IMR-90 (cell line): ENCODE measurements around the gene TOR2A. TPM values are rescaled to one million over a fixed set of nuclear protein-coding genes. Genes with fewer than 3 reads are reported as not detected.

Source experiments
- ATAC-seq: fragments of 200-7000 bp; cut with Tn5 transposase; 2 replicates; pipeline ENCODE4 v1.9.1; 2020; ENCODE audit warnings: low read depth, mild to moderate bottlenecking, moderate library complexity
- BruUV-seq: library from RNA; stranded (reverse); fragments of 400-500 nt; replicated peaks from 2 replicates; lab custom pipeline; 2021; lab: Mats Ljungman, UMichigan
- CTCF ChIA-PET: fragments of 300-600 bp; formaldehyde crosslinking; extraction: SDS; loops from one replicate; lab custom pipeline; 2021; ENCODE audit warnings: antibody characterized with exemption; lab: Yijun Ruan, JAX
- POLR2A ChIA-PET: fragments of 300-600 bp; sonication (Branson Sonifier 250); formaldehyde crosslinking; loops from one replicate; lab custom pipeline; 2022; ENCODE audit warnings: antibody characterized with exemption; ENCODE audit not compliant: unreplicated experiment; lab: Charles Lee
- DNase-seq: peaks from one replicate; pipeline ENCODE4 v3.0.0; 2013
- H2AFZ ChIP-seq: replicated peaks from 2 replicates; pipeline ENCODE3; 2013; ENCODE audit warnings: low read length, mild to moderate bottlenecking; ENCODE audit not compliant: poor library complexity
- H2AK5ac ChIP-seq: 2 replicates; pipeline ENCODE4 v1.6.1; 2013; ENCODE audit warnings: low read depth, low read length, inconsistent platforms
- H2AK9ac ChIP-seq: replicated peaks from 2 replicates; pipeline ENCODE3; 2013; ENCODE audit warnings: mild to moderate bottlenecking, low read depth, low read length, moderate library complexity; ENCODE audit not compliant: poor library complexity
- H2BK120ac ChIP-seq: 2 replicates; pipeline ENCODE4 v1.6.1; 2013; ENCODE audit warnings: low read depth, low read length, inconsistent platforms
- H2BK15ac ChIP-seq: 3 replicates; pipeline ENCODE4 v1.6.1; 2013; ENCODE audit warnings: low read depth, low read length, inconsistent platforms
- H2BK20ac ChIP-seq: 2 replicates; pipeline ENCODE4 v1.6.1; 2013; ENCODE audit warnings: low read depth, mild to moderate bottlenecking, inconsistent platforms, low read length, moderate library complexity
- H2BK5ac ChIP-seq: 2 replicates; pipeline ENCODE4 v1.6.1; 2013; ENCODE audit warnings: mild to moderate bottlenecking, low read depth, low read length, inconsistent platforms; ENCODE audit not compliant: poor library complexity, severe bottlenecking
- H3K14ac ChIP-seq: replicated peaks from 2 replicates; pipeline ENCODE4 v1.6.1; 2013; ENCODE audit warnings: low read depth, low read length, inconsistent platforms
- H3K18ac ChIP-seq: 2 replicates; pipeline ENCODE4 v1.6.1; 2013; ENCODE audit warnings: low read depth, low read length, control low read depth
- H3K23ac ChIP-seq: 2 replicates; pipeline ENCODE4 v1.6.1; 2013; ENCODE audit warnings: low read depth, low read length, inconsistent platforms
- H3K27ac ChIP-seq: 2 replicates; pipeline ENCODE4 v1.5.1; 2013; ENCODE audit warnings: mild to moderate bottlenecking, control low read depth, low read length; ENCODE audit not compliant: insufficient read depth
- H3K27me3 ChIP-seq: 2 replicates; pipeline ENCODE4 v1.6.1; 2013; ENCODE audit warnings: low read length; ENCODE audit not compliant: control insufficient read depth, insufficient read depth
- H3K36me3 ChIP-seq: 2 replicates; pipeline ENCODE4 v1.6.1; 2013; ENCODE audit warnings: low read length, mixed read lengths; ENCODE audit not compliant: control insufficient read depth, insufficient read depth
- H3K4ac ChIP-seq: 2 replicates; pipeline ENCODE4 v1.6.1; 2013; ENCODE audit warnings: low read depth, low read length, inconsistent platforms
- H3K4me1 ChIP-seq: 2 replicates; pipeline ENCODE4 v1.6.1; 2013; ENCODE audit warnings: low read length, mixed read lengths; ENCODE audit not compliant: control insufficient read depth, insufficient read depth
- H3K4me2 ChIP-seq: 2 replicates; pipeline ENCODE4 v1.6.1; 2013; ENCODE audit warnings: low read depth, mild to moderate bottlenecking, control low read depth, low read length, moderate library complexity
- H3K4me3 ChIP-seq: 2 replicates; pipeline ENCODE4 v1.5.1; 2013; ENCODE audit warnings: low read depth, mild to moderate bottlenecking, control low read depth, low read length, moderate library complexity; ENCODE audit not compliant: insufficient read depth
- H3K56ac ChIP-seq: 2 replicates; pipeline ENCODE4 v1.6.1; 2013; ENCODE audit warnings: low read length, inconsistent platforms; ENCODE audit not compliant: insufficient read depth; ENCODE audit errors: extremely low read depth
- H3K79me1 ChIP-seq, 2 experiments: 2 replicates each; pipeline ENCODE4 v1.6.1; 2013; ENCODE audit warnings: low read length in 2 of 2, inconsistent platforms in 1 of 2, low read depth in 1 of 2
- H3K9ac ChIP-seq: 2 replicates; pipeline ENCODE4 v1.6.1; 2013; ENCODE audit warnings: low read depth, low read length, control low read depth
- H3K9me1 ChIP-seq: 2 replicates; pipeline ENCODE4 v1.6.1; 2013; ENCODE audit warnings: low read length, inconsistent platforms; ENCODE audit not compliant: insufficient read depth
- H3K9me3 ChIP-seq: 2 replicates; pipeline ENCODE4 v1.6.1; 2013; ENCODE audit warnings: low read length; ENCODE audit not compliant: control insufficient read depth, insufficient read depth
- H4K20me1 ChIP-seq: 2 replicates; pipeline ENCODE4 v1.6.1; 2013; ENCODE audit warnings: low read length, inconsistent platforms; ENCODE audit not compliant: insufficient read depth
- H4K5ac ChIP-seq: 2 replicates; pipeline ENCODE4 v1.6.1; 2013; ENCODE audit warnings: mild to moderate bottlenecking, low read depth, low read length, control low read depth
- H4K8ac ChIP-seq, 2 experiments: 2 replicates each; pipeline ENCODE4 v1.6.1; 2013; ENCODE audit warnings: low read depth in 2 of 2, low read length in 2 of 2, control low read depth in 1 of 2, inconsistent platforms in 1 of 2
- H4K91ac ChIP-seq: 2 replicates; pipeline ENCODE4 v1.6.1; 2013; ENCODE audit warnings: low read depth, low read length, inconsistent platforms; ENCODE audit not compliant: insufficient read depth
- BHLHE40 ChIP-seq: fragments of 150-350 bp; IDR thresholded peaks from 2 replicates; pipeline ENCODE4 v1.6.1; 2016; ENCODE audit warnings: mild to moderate bottlenecking, low read depth, low read length
- CEBPB ChIP-seq: IDR thresholded peaks from 2 replicates; pipeline ENCODE4 v1.6.1; 2012; ENCODE audit warnings: low read depth, low read length, improper control_type of control experiment
- CHD1 ChIP-seq: IDR thresholded peaks from 2 replicates; pipeline ENCODE4 v1.6.1; 2012; ENCODE audit warnings: low read depth, low read length, improper control_type of control experiment
- CTCF ChIP-seq: conservative IDR thresholded peaks from 2 replicates; pipeline ENCODE4 v1.5.1; 2012; ENCODE audit warnings: mild to moderate bottlenecking, low read depth, low read length, improper control_type of control experiment
- ELK1 ChIP-seq: fragments of 150-350 bp; IDR thresholded peaks from 2 replicates; pipeline ENCODE4 v1.6.1; 2016; ENCODE audit warnings: low read depth, mild to moderate bottlenecking, low read length, moderate library complexity, borderline replicate concordance
- FOS ChIP-seq: fragments of 150-350 bp; IDR thresholded peaks from 2 replicates; pipeline ENCODE4 v1.6.1; 2016; ENCODE audit warnings: low read depth, low read length
- MAFK ChIP-seq: IDR thresholded peaks from 2 replicates; pipeline ENCODE4 v1.6.1; 2012; ENCODE audit warnings: low read depth, low read length, improper control_type of control experiment
- MAZ ChIP-seq: IDR thresholded peaks from 2 replicates; pipeline ENCODE4 v1.6.1; 2012; ENCODE audit warnings: low read depth, mild to moderate bottlenecking, low read length, improper control_type of control experiment, moderate library complexity, borderline replicate concordance
- MXI1 ChIP-seq: IDR thresholded peaks from 2 replicates; pipeline ENCODE4 v1.6.1; 2012; ENCODE audit warnings: low read depth, mild to moderate bottlenecking, low read length, moderate library complexity, borderline replicate concordance
- NFE2L2 ChIP-seq: fragments of 150-350 bp; IDR thresholded peaks from 2 replicates; pipeline ENCODE4 v1.6.1; 2016; ENCODE audit warnings: low read depth, mild to moderate bottlenecking, low read length
- POLR2A ChIP-seq: IDR thresholded peaks from 2 replicates; pipeline ENCODE4 v1.6.1; 2012; ENCODE audit warnings: mild to moderate bottlenecking, low read depth, low read length
- RAD21 ChIP-seq: IDR thresholded peaks from 2 replicates; pipeline ENCODE4 v1.6.1; 2012; ENCODE audit warnings: low read length, improper control_type of control experiment
- RCOR1 ChIP-seq: IDR thresholded peaks from 2 replicates; pipeline ENCODE4 v1.6.1; 2012; ENCODE audit warnings: mild to moderate bottlenecking, low read length, improper control_type of control experiment; ENCODE audit not compliant: insufficient replicate concordance
- RFX5 ChIP-seq: IDR thresholded peaks from 2 replicates; pipeline ENCODE4 v1.8.0; 2012; ENCODE audit warnings: low read depth, mild to moderate bottlenecking, low read length, moderate library complexity
- SMC3 ChIP-seq: fragments of 150-350 bp; IDR thresholded peaks from 2 replicates; pipeline ENCODE4 v1.6.1; 2016; ENCODE audit warnings: low read depth, mild to moderate bottlenecking, antibody characterized with exemption, low read length, moderate library complexity
- USF2 ChIP-seq: fragments of 150-350 bp; IDR thresholded peaks from 2 replicates; pipeline ENCODE4 v1.6.1; 2017; ENCODE audit warnings: mild to moderate bottlenecking, antibody characterized with exemption, low read length, low read depth
- WGBS, 2 experiments: methylation state at CpG; one replicate each; pipeline versions ENCODE4 v1.1.5 to v1.1.7; 2013; ENCODE audit warnings: missing lambda C conversion rate in 2 of 2; ENCODE audit not compliant: insufficient read length in 1 of 2; ENCODE audit errors: extremely low coverage in 2 of 2; 5-methylcytosine and 5-hydroxymethylcytosine counted together
- dilution Hi-C: fragments of 300-500 bp; cut with HindIII; formaldehyde crosslinking; loops from one replicate; pipeline ENCODE4 v1.14.3; 2018; ENCODE audit warnings: low sequenced_read_pairs; ENCODE audit not compliant: unreplicated experiment
- in situ Hi-C: fragments of 300-500 bp; cut with MboI; formaldehyde crosslinking; loops from 3 replicates; pipeline ENCODE4 v1.14.3; 2019; ENCODE audit warnings: low sequenced_read_pairs, inconsistent platforms, mixed read lengths
- intact Hi-C: fragments of 100-400 bp; cut with micrococcal nuclease; formaldehyde crosslinking; loops from 2 replicates; pipeline ENCODE4 v1.10.0; 2022
- polyA plus RNA-seq, 3 experiments: library from polyadenylated mRNA; depleted of rRNA; stranded (reverse); fragments of >200 nt; gene quantifications; 2 replicates each; pipeline ENCODE4 v1.2.3, GENCODE V29; 2012; ENCODE audit warnings: low replicate concordance in 1 of 3
- total RNA-seq: library from RNA; depleted of rRNA; stranded (reverse); fragments of >200 nt; gene quantifications from 2 replicates; pipeline ENCODE4 v1.2.3, GENCODE V29; 2012

TOR2A gene
- total and polyA plus RNA-seq, 2 of the 4 experiments (the other 2 are of a cell fraction) = 0.90 to 12.5 TPM

GRCh38 chr9:127693697-127694096, 41.4 kb downstream of the TOR2A start:
- no peak overlapping the region for H4K5ac ChIP-seq
- H3K27me3 ChIP-seq = no peaks in the 10 kb centered on the region
- peaks cover 25% of the 10 kb centered on the region for H3K36me3 ChIP-seq
- H3K14ac ChIP-seq = no peak overlapping the region
- no peak overlapping the region for H2BK120ac ChIP-seq
- H3K18ac ChIP-seq = no peak overlapping the region
- H3K79me1 ChIP-seq = no peaks in the 10 kb centered on the region
- no peak overlapping the region for H4K8ac ChIP-seq
- no peak overlapping the region for H3K9ac ChIP-seq
- H3K27ac ChIP-seq = no peak overlapping the region
- peaks cover 3% of the 10 kb centered on the region; the same call in 1 of the 2 replicates for H3K9me1 ChIP-seq
- no peak overlapping the region for H3K4me2 ChIP-seq
- H4K91ac ChIP-seq = no peak overlapping the region
- no peak overlapping the region for H2BK5ac ChIP-seq
- no peaks in the 10 kb centered on the region for H3K9me3 ChIP-seq
- POLR2A ChIA-PET = no interaction called here
- intact Hi-C loops (no loop called here), in situ Hi-C loops (no loop called here), dilution Hi-C loops (no loop called here)
- no TSS peak for BruUV-seq
- H2AK5ac ChIP-seq = no peak overlapping the region
- no peak overlapping the region for H2AK9ac ChIP-seq
- no peaks in the 10 kb centered on the region for H3K4me1 ChIP-seq
- CTCF ChIA-PET = no interaction called here
- no peak overlapping the region for H3K4ac ChIP-seq
- H3K4me3 ChIP-seq = no peak overlapping the region
- H3K23ac ChIP-seq = no peak overlapping the region
- H2BK15ac ChIP-seq = no peak overlapping the region
- H2BK20ac ChIP-seq = no peak overlapping the region
- WGBS, 2 experiments = no CpG with 5 or more reads among the region's 4 CpGs
- no peak for TF ChIP-seq MXI1
- TF ChIP-seq FOS = no peak
- no peak for TF ChIP-seq POLR2A
- TF ChIP-seq RCOR1 = no peak
- TF ChIP-seq MAFK = no peak
- no peak for TF ChIP-seq BHLHE40
- TF ChIP-seq CTCF = no peak
- no peak for TF ChIP-seq ELK1
- no peak for TF ChIP-seq CHD1
- no peak for TF ChIP-seq SMC3
- TF ChIP-seq MAZ = no peak
- no peak for TF ChIP-seq RFX5
- TF ChIP-seq NFE2L2 = no peak
- TF ChIP-seq USF2 = no peak
- TF ChIP-seq CEBPB = no peak
- TF ChIP-seq RAD21 = no peak
- H2AFZ ChIP-seq = no peak overlapping the region
- no peaks in the 10 kb centered on the region for H4K20me1 ChIP-seq
- ATAC-seq (no peak), DNase-seq (no peak)
- H3K56ac ChIP-seq = no peak overlapping the region
